HepG2 (cell line): Measurements from ENCODE around the gene PSMB10. TPM values are rescaled to one million over a fixed set of nuclear protein-coding genes. Genes with fewer than 3 reads are reported as not detected.

Experiments used
- ATAD3A ChIP-seq: sonication (generic); formaldehyde crosslinking; IDR thresholded peaks from 2 replicates; pipeline ENCODE4 v1.4.0; 2020; ENCODE audit warnings: missing genetic modification reagents
- HES4 ChIP-seq: sonication (generic); formaldehyde crosslinking; IDR thresholded peaks from 2 replicates; pipeline ENCODE4 v1.9.0; 2021; ENCODE audit warnings: mild to moderate bottlenecking, missing genetic modification reagents, borderline replicate concordance
- SNAPC2 ChIP-seq: sonication (generic); formaldehyde crosslinking; IDR thresholded peaks from 2 replicates; pipeline ENCODE4 v1.8.1; 2022; ENCODE audit warnings: mild to moderate bottlenecking, missing genetic modification reagents
- ZMAT3 ChIP-seq: sonication (generic); formaldehyde crosslinking; conservative IDR thresholded peaks from 2 replicates; pipeline ENCODE4 v1.7.0; 2021; ENCODE audit warnings: missing genetic modification reagents
- ZNF564 ChIP-seq: sonication (generic); formaldehyde crosslinking; IDR thresholded peaks from 2 replicates; pipeline ENCODE4 v1.8.1; 2023; ENCODE audit warnings: mild to moderate bottlenecking, missing genetic modification reagents
- ZNF775 ChIP-seq: sonication (generic); formaldehyde crosslinking; IDR thresholded peaks from 2 replicates; pipeline ENCODE4 v1.4.0; 2020; ENCODE audit warnings: missing genetic modification reagents, mild to moderate bottlenecking, moderate library complexity, borderline replicate concordance
- ZNF878 ChIP-seq: sonication (generic); formaldehyde crosslinking; IDR thresholded peaks from 2 replicates; pipeline ENCODE4 v1.8.1; 2023; ENCODE audit warnings: mild to moderate bottlenecking, missing genetic modification reagents, moderate library complexity
- polyA plus RNA-seq, 8 experiments: library from polyadenylated mRNA; depleted of rRNA in 3 of 8; stranded (reverse) in 7 of 8; unstranded in 1 of 8; fragments of >200 nt; fragmentation: Illumina TruSeq in 4 of 8; extraction: Trizol in 4 of 8; gene quantifications; 2 replicates each; pipeline versions ENCODE4 v1.2.1 to v1.2.3, GENCODE V29; 2011 to 2016; ENCODE audit warnings: low read depth in 4 of 8, missing spikeins in 1 of 8, mixed read lengths in 1 of 8; ENCODE audit not compliant: insufficient read depth in 1 of 8
- total RNA-seq, 5 experiments: library from RNA; depleted of rRNA; stranded (reverse); fragments of >200 nt; fragmentation: Illumina TruSeq; extraction: Trizol; gene quantifications; 2 replicates each; pipeline ENCODE4 v1.2.3, GENCODE V29; 2016; ENCODE audit warnings: low read depth in 1 of 5
- TF ChIP-seq, protein P1 (sequence below): sonication (generic); formaldehyde crosslinking; IDR thresholded peaks from 2 replicates; pipeline ENCODE4 v1.4.0; 2020; ENCODE audit warnings: missing genetic modification reagents
- TF ChIP-seq, protein P2 (sequence below): sonication (generic); formaldehyde crosslinking; IDR thresholded peaks from 2 replicates; pipeline ENCODE4 v1.8.1; 2023; ENCODE audit warnings: mild to moderate bottlenecking, missing genetic modification reagents

Gene PSMB10
- total and polyA plus RNA-seq, 2 of the 13 experiments (the other 11 are each of a cell fraction or from before 2014, with no cell fraction given) = 12.7 to 65.9 TPM

DNA sequence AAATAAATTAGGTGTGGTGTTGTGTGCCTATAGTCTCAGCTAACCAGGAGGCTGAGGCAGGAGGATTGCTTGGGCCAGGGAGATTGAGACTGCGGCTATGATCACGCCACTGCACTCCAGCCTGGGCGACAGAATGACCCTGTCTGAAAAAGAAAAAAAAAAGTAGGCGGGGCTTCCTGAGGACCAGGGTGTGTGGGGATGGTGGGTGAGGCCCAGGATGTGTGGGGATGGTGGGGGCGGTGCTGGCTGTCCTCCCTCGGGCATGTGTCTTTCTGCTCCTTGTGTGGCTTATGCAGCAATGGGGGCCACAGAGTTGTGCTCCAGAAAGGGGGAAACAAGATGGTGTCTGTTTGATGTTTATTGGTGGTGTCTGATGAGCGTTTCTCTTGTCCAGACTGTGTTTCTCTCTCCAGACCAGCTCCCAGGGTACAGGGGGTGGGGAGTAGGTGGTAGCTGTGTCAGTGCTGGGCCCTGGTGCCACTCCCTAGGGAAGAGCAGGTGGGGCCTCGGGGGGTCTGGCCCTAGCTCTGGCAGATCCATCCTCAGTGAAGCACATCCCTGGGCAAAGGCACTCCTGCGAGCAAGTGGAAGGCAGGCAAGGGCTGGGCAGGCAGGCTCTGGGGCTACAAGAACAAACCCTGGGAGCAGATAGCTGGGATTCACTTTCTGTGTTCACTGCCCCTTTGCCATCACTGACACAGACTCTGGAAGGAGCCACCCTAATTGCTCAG, 5.0 kb upstream of the PSMB10 start (continued):
- TF ChIP-seq, protein P1, sequence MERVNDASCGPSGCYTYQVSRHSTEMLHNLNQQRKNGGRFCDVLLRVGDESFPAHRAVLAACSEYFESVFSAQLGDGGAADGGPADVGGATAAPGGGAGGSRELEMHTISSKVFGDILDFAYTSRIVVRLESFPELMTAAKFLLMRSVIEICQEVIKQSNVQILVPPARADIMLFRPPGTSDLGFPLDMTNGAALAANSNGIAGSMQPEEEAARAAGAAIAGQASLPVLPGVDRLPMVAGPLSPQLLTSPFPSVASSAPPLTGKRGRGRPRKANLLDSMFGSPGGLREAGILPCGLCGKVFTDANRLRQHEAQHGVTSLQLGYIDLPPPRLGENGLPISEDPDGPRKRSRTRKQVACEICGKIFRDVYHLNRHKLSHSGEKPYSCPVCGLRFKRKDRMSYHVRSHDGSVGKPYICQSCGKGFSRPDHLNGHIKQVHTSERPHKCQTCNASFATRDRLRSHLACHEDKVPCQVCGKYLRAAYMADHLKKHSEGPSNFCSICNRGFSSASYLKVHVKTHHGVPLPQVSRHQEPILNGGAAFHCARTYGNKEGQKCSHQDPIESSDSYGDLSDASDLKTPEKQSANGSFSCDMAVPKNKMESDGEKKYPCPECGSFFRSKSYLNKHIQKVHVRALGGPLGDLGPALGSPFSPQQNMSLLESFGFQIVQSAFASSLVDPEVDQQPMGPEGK (CRISPR knock-in tag) = no peak
- TF ChIP-seq ZNF775 (CRISPR knock-in tag) (no peak), ZMAT3 (CRISPR knock-in tag) (no peak), ATAD3A (CRISPR knock-in tag) (no peak), HES4 (CRISPR knock-in tag) (0 out of 2 replicates have a peak, but pooled peaks have one; percentile 10), ZNF564 (CRISPR knock-in tag) (no peak), ZNF878 (no peak), SNAPC2 (CRISPR knock-in tag) (no peak)
- TF ChIP-seq, protein P2, sequence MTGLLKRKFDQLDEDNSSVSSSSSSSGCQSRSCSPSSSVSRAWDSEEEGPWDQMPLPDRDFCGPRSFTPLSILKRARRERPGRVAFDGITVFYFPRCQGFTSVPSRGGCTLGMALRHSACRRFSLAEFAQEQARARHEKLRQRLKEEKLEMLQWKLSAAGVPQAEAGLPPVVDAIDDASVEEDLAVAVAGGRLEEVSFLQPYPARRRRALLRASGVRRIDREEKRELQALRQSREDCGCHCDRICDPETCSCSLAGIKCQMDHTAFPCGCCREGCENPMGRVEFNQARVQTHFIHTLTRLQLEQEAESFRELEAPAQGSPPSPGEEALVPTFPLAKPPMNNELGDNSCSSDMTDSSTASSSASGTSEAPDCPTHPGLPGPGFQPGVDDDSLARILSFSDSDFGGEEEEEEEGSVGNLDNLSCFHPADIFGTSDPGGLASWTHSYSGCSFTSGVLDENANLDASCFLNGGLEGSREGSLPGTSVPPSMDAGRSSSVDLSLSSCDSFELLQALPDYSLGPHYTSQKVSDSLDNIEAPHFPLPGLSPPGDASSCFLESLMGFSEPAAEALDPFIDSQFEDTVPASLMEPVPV (CRISPR knock-in tag) = no peak
